ENCODE measurements around the gene CCL5. TPM values are rescaled to one million over a fixed set of nuclear protein-coding genes. Genes with fewer than 3 reads are reported as not detected.

The CCL5 gene
- not detected in 2 replicates for total RNA-seq

GRCh38 chr17:35879773-35880654, at the start of gene CCL5:
Gene CCL5 (minus strand): TSS chr17:35880360.

DNA sequence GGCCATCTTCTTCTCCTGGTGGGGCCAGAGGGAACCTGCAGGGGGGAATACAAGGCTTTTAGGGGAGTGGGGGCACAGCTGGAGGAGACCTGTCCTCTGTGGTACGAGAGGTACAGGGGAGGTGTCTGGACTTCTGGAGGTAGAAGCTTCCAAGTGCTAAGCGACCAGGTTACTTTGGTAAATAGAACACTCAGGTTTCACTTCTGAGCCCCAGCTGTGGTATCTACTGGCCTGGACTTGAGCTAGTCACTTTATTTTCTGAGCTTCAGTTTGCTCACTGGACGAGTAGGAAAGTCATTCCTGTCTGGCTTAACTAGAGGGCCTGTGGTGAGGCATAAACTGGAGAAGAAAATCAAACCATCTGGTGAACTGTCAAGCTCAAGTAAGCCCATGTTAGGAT, 11.4 kb downstream of the CCL5 start, which contains the start of gene HEATR9:
Gene HEATR9, minus strand, starts transcription at position 155 of the 400 bp plus-strand sequence. Its CDS starts 149 bp downstream, at position 6.

Small RNA genes lying within 50 kb of the gene (small RNA-seq; reads per million reads assigned to genes)
- gene RF00100, result 703 reads per million, percentile 99 among the genes with 10 or more reads in this experiment

Other genes starting within 250 kb of the CCL5 start
- under 0.01 and 0.20 TPM in 2 replicates for gene RASL10B, start 148.7 kb downstream of the CCL5 start, total RNA-seq
- not detected in 2 replicates for gene GAS2L2, start 127.1 kb downstream of the CCL5 start, total RNA-seq
- not detected in 2 replicates for gene C17orf50, start 119.5 kb downstream of the CCL5 start, total RNA-seq
- gene MMP28, start 84.7 kb downstream of the CCL5 start, total RNA-seq, result 0.37 and 0.39 TPM in 2 replicates
- gene TAF15, start 70.9 kb downstream of the CCL5 start, total RNA-seq, result 39.7 and 61.2 TPM in 2 replicates
- not detected in 2 replicates for gene HEATR9, start 11.5 kb downstream of the CCL5 start, total RNA-seq
- gene RDM1, start 50.4 kb upstream of the CCL5 start, total RNA-seq, result 0.37 TPM in 1 of 2 replicates, not detected in the other
- gene LYZL6, start 63.4 kb upstream of the CCL5 start, total RNA-seq, result not detected in 2 replicates
- gene CCL16, start 101.1 kb upstream of the CCL5 start, total RNA-seq, result not detected in 2 replicates
- not detected in 2 replicates for gene CCL14, start 106.4 kb upstream of the CCL5 start, total RNA-seq
- not detected in 2 replicates for gene CCL15, start 121.2 kb upstream of the CCL5 start, total RNA-seq
- not detected in 2 replicates for gene CCL23, start 137.6 kb upstream of the CCL5 start, total RNA-seq
- gene CCL18, start 183.9 kb upstream of the CCL5 start, total RNA-seq, result not detected in 2 replicates
- gene CCL3, start 209.8 kb upstream of the CCL5 start, total RNA-seq, result not detected in 2 replicates
- not detected in 2 replicates for gene CCL4, start 223.5 kb upstream of the CCL5 start, total RNA-seq

Data from subcutaneous preadipocyte (primary cell).